Pulmonary artery endothelial cell (primary cell): ENCODE measurements around the gene ANKRD33B. TPM values are rescaled to one million over a fixed set of nuclear protein-coding genes. Genes with fewer than 3 reads are reported as not detected.
"Not testable (repeated sequence)": the region's sequence is repeated elsewhere in the genome, so short reads cannot be mapped to it uniquely, and the experiment has no call there.

ENCODE experiments used
- DNase-seq: peaks from one replicate; pipeline ENCODE4 v3.0.0-alpha.2; 2011; ENCODE audit warnings: low read depth, low spot score
- total RNA-seq: library from RNA; depleted of rRNA; stranded (reverse); fragments of >200 nt; gene quantifications from 2 replicates; pipeline ENCODE4 v1.2.3, GENCODE V29; 2014

The ANKRD33B gene
- total RNA-seq, 1 donor from 2014 or later, result 6.6 TPM

- no peak for DNase-seq
These were observed 91.5 kb downstream of the ANKRD33B start for GRCh38 chr5:10655161-10655971.

DNA sequence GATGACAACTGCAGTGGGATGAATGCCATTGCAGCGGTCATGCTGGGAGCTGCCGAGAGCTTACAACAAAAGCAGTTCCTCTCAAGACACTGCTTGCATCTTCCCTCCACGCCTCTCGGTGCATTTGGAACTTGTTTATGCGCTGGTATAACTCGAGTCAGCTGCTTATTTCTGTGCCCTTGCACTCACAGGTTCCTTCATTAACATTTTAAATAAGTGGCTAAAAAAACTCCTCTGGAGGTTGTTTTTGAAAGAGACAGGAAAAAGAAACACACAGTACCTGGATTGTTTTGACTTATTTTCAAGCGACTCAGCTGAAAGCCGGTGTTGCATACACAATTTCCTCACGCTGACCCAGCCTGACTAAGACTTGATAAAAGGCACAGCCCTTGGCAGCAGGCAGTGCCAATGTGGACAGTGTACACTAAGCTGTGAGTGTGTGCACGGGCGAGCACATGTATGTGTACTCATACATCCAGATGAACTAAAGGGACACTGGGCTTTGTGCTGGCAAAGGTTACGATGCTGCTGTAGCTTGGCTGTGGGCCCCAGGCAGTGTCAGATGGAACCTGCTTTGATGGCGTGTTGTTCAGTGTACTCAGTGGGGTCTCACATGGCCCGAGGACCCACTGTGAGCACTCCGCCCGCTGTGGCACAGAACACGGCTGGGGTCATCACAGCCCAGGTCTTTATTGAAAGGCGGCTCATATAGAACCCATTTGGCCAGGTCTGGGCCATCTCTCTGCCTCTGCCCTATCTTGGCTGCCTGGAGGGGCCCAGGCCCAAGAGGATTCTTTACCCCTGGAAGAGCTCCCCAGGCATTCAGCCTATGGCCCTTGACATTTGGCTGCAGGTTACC is 92.3 kb downstream of the ANKRD33B start:
- DNase-seq, result no peak

- no peak for DNase-seq
These were observed 94.4 kb downstream of the ANKRD33B start for GRCh38 chr5:10658265-10658664.

GRCh38 chr5:10660135-10660534 is 96.3 kb downstream of the ANKRD33B start:
- DNase-seq, result no peak

GRCh38 chr5:10660720-10661387 is 97.0 kb downstream of the ANKRD33B start:
- no peak for DNase-seq

- DNase-seq, result no peak
These were observed 97.5 kb downstream of the ANKRD33B start for GRCh38 chr5:10661401-10661800.

- DNase-seq, result no peak
These were observed 98.2 kb downstream of the ANKRD33B start for GRCh38 chr5:10662083-10662482.

DNA sequence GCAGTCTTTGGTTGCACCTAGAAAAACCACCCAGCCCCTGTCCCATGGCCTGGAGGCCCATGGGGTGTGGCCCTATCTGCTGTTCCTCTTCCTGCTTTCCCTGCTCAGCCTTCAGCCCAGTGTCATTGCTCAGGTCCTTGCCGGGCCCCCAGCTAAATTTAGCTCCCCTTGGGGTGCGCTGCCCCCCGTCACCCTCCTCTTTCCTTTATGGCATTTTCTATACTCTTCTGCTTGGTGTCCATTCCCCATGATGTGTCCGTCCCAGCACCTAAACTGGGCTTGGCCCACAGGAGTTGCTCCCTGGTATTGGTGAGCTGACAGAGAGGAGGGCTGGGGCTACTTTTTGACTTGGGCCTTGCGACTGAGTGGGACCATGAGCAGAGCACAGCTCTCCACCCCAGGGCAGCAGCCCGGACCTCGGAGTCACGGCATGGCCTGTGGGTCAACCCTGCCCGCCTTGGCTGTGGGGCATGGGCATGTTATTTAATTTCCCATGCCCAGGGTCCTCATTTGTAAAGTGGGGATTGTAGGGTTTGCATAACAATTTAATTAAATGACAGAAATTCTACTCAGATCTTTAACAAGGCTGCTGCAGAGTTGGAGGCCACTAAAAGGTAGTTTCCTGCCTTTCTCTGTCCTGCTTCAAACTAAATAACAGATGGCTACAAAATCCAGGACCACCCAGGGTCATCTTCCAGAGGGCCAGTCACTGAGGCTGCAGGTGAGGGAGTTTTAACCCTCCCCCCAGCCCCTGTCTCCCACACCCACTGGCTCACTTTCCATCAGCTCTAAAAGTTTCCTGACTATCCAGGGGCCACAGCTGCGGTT is 99.0 kb downstream of the ANKRD33B start:
- no peak for DNase-seq

DNA sequence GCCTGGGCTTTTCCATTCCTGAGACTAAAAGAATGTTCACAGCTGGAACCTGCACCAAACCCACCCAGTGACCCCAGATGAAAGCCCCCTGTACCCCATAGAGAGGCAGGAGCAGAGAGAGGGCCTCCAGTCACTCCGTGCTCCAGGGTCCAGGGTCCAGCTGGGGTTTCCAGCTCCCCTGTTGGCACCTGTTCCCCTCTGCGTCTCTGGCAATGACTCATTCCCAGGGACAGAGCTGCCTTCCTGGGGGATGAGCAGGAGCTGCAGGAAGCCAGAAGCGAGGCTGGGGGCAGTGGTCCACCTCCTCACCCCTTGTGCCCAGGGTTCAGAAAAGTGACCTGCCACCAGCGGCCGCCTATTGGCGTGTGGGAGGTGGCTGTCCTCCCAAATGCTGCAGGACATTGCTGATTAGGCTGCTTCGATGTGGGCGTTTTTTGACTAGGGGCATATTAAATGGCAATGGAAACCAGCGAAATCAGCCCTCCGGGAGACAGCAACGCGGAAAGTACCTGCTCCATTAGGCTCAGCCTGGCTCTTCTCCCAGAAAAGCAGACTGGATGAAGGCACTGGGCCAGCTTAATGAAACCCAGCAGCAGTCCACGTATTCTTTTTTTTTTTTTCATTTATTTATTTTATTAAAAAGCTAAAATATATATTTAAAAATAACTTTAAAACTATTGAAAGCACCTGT is 99.8 kb downstream of the ANKRD33B start:
- DNase-seq, result no peak

- DNase-seq, result not testable (repeated sequence)
These were observed 100.4 kb downstream of the ANKRD33B start for GRCh38 chr5:10664180-10664769.

- DNase-seq, result no peak
These were observed 101.9 kb downstream of the ANKRD33B start for GRCh38 chr5:10665799-10666198.

GRCh38 chr5:10666531-10667299 is 102.8 kb downstream of the ANKRD33B start:
- DNase-seq, result no peak

DNA sequence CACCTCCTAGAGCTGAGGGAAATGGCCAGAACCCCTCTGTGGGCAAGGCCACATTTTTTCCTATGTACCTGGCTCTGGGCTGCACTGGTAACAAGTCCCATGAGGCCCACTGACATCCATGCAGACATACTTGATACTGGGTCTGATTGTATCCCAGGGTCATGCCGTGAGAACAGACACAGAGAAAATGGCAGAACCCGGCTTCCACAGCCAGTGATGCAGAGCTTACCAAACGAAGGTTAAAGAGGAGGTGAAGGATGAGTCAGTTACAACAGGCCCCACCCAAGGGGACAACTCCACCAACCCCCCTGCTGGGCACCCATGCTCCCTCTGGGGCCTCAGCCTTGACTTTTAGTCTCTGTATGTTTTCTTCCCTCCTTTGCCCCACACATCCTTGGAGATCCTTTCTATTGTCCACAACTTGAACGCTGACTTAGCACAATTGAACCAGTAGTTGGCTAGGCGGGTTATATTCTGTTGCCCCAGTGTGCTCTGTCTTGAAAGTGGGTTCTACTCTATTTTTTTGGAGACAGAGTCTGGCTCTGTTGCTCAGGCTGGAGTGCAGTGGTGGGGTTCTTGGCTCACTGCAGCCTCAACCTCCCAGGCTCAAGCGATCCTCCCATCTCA is 103.7 kb downstream of the ANKRD33B start:
- no peak for DNase-seq

GRCh38 chr5:10668697-10669096 is 104.8 kb downstream of the ANKRD33B start:
- no peak for DNase-seq

DNA sequence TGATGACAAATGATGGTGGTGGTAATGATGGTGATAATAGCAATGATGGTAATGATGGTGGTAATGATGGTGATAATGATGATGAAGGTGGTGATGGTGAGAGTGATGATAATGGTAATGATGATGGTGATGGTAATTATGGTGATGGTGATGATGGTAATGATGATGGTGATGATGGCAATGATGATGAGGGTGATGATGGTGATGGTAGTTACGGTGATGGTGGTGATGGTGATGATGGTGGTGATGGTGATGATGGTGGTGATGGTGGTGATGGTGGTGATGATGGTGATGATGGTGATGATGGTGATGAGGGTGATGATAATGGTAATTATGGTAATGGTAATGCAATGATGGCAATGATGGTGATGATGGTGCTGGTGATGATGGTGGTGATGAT is 106.1 kb downstream of the ANKRD33B start:
- DNase-seq, result no peak

- no peak for DNase-seq
These were observed 107.5 kb downstream of the ANKRD33B start for GRCh38 chr5:10671041-10672008.

GRCh38 chr5:10672146-10673016 is 108.5 kb downstream of the ANKRD33B start:
- DNase-seq, result no peak
